Breast epithelium (tissue), 3 donors: Measurements from ENCODE around the gene PARK7.

Experiments used
- CTCF ChIP-seq, 3 donors: fragments of 450-650 bp; IDR thresholded peaks; one replicate each; pipeline ENCODE4 v1.5.1; 2016 to 2017; ENCODE audit warnings: antibody characterized with exemption in 3 of 3, mild to moderate bottlenecking in 3 of 3, moderate library complexity in 3 of 3
- POLR2A ChIP-seq: fragments of 450-650 bp; IDR thresholded peaks from one replicate; pipeline ENCODE4 v1.6.1; 2016; ENCODE audit warnings: antibody characterized with exemption, mild to moderate bottlenecking, moderate library complexity
- POLR2AphosphoS5 ChIP-seq, 3 donors: sonication (generic); formaldehyde crosslinking; IDR thresholded peaks; one replicate each; pipeline ENCODE4 v1.6.1; 2017; ENCODE audit warnings: antibody characterized with exemption in 3 of 3

GRCh38 chr1:8002329-8002910 lies 40.9 kb downstream of the PARK7 start:
- TF ChIP-seq POLR2A (no peak), CTCF (IDR thresholded peaks at IDR 0.05) (no peak), POLR2AphosphoS5 (IDR thresholded peaks at IDR 0.05) (no peak)
